Skin of body (tissue), 2 donors: ENCODE measurements around the gene COTL1. TPM values are rescaled to one million over a fixed set of nuclear protein-coding genes. Genes with fewer than 3 reads are reported as not detected.

Source experiments
- DNase-seq: peaks from one replicate; lab custom pipeline; 2025; lab: John Stamatoyannopoulos, UW
- total RNA-seq: library from RNA; depleted of rRNA; stranded (reverse); fragments of >200 nt; gene quantifications from one replicate; pipeline ENCODE4 v1.2.3, GENCODE V29; 2014

Gene COTL1
- total RNA-seq, 1 donor from 2014 or later, result 14.6 TPM

DNA sequence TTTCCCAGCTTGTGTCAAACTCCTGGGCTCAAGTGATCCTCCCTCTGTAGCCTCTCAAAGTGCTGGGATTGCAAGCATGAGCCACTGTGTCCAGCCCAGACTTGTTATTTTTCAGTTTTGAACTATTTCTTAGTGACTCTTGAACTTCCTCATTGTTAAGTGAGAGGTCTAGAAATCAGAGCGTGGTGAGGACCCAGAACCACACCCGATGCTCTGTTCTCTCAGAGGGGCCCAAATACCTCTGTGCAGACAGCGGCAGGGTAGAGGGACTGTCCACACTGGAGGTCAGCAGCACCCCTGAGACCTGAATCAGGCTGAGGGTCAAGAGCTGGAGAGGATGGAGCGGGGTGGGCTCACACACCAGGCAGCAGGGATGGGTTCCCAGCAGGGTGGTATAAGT is 65.7 kb downstream of the COTL1 start:
- DNase-seq, result no peak

GRCh38 chr16:84550096-84550495 is 67.8 kb downstream of the COTL1 start:
- DNase-seq, result no peak

DNA sequence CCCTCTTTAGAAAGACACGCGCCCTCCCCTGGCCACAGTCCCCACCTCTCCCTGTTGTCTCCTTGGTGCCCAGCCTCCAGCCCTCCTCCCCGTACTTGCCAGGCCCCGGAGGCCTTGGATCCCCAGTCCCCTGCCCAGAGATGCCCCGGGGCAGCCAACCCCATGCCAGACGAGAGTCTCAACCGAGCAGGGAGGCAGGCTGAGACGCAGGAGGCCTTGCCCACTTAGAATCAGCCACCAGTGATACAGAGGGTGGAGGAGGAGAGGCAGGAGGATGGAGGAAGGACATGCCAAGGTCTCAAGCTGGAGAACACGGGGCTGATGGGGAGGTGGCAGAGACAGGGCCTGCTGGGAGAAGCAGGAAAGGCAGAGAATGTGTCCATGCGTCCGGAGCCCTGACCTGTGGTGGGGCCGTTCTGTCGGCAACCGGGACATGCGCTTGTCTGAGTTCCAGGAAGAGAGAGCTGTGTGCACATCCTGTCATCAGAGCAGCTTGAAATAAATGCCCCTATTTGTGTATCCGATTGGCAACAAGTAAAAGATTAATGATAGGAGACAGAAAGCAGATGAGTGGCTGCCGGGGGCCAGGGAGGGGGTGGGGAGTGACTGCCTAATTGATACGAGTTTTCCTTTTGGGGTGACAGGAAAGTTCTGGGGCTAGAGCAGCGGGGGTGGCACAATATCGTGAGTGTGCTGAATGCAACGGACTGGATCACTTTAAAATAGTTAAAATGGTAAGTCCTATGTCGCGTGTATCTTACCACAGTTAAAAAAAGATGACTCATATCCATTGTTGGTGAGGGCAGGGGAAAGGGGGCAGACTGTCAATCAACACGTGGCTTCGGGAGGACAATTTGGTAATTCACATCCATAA is 68.7 kb downstream of the COTL1 start:
- DNase-seq, result no peak

DNA sequence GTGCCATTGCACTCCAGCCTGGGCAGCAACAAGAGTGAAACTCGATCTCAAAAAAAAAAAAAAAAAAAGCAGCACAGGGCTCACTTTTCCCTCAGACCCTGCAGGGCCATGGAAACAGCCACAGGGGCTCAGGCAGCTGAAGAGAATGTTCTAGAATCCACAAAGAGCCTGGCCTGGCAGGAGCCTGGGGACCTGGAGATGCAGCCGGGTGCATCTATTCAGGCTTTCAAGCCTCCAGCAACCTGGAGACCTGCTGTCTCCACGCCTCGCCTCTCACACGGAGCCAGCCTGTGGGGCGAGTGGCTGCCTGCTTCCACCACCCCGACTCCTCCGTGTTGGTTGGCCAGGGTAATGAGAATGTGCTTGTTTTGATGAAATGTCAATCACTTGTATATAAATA is 69.4 kb downstream of the COTL1 start:
- no peak for DNase-seq

GRCh38 chr16:84547546-84548061 is 70.3 kb downstream of the COTL1 start:
- no peak for DNase-seq

- no peak for DNase-seq
Observed at GRCh38 chr16:84546669-84547545, 71.0 kb downstream of the COTL1 start.

- DNase-seq, result no peak
Observed at GRCh38 chr16:84545114-84545737, 72.7 kb downstream of the COTL1 start.

GRCh38 chr16:84544031-84544773 is 73.7 kb downstream of the COTL1 start:
- DNase-seq, result no peak

- DNase-seq, result no peak
Observed at GRCh38 chr16:84543253-84543652, 74.6 kb downstream of the COTL1 start.

DNA sequence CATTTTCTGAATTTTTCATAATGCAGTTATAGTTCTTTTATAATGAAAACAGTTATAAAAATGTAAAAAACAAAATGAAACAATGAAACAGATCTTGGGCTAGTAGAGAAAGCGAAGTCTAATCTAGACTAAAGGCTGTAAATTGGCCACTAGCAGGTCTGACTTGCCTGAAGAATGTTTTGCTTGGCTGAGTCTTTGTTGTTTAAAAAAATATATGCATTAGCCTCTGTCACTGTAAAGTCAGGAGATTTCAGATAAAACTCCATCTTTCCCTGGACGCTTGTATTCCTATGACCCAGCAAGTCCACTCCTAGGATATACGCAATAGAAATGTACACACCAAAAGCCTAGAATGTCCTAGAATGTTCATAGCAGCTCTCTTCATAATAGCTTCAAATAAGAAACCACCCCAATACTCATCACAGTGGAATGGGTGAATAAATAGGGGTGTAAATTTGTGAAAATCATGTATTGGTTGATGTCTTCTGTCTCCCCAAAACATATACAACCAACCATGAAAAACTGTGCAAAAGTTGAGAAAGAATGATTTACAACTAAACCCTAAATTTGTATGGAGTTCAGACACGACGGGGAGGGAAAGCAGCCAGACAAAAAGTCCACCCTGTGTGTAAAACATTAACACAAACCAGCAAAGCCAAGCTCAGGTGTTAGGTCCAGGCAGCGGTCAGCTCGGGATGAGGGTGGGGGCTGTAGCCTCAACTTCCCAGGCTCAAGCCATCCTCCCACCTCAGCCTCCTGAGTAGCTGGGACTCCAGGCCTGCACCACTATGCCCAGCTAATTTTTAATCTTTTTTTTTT is 75.7 kb downstream of the COTL1 start:
- DNase-seq, result no peak

DNA sequence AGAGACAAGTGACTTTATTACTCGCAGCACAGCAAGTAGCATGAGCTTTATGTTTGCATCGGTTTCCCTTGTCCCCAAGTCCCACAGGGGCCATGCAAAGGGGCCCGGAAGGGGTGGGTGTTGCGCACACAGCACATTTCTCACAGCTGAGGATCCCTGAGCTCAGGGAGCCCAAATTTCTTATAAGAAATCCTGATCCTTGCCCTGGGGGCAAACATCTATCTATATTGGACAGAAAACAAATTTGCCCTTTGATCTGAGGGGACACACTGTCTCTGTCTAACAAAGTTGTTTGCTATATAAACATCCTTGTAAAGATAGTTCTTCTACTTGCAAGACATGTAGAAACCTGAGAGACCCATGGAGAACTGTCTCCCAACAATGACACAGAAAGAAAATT is 77.7 kb downstream of the COTL1 start:
- no peak for DNase-seq

GRCh38 chr16:84538222-84538840 is 79.5 kb downstream of the COTL1 start:
- no peak for DNase-seq

DNA sequence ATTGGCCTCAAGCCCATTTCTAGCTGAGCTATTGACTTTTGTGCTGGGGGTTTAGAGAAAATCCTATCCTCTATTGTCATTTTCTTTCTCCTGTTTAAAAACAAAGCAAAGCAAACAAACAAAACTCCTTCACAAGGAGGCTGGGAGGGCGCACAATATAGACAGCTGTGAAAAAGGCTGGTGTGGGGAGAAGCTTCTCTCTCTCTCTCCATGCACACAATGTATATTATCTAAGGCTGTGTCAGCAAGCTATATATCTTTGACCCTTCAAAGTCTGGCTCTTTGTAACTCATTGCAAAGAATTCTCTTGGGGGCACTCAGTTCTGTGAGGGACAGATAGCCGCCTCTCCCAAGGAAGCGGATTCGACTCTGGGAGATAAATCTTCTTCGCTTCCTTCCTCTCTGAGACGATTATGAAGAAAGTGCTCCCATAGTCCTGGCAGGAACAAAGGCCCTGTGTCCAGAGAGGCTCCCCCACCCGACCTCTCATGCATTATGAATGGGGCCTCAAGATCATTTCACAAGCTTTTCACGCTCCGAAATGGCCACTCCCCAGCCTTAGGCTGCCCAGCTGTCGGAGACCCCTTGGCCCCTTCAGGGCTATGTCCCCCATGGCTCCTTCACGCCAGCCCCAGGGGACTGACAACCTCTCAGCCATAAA is 80.3 kb downstream of the COTL1 start:
- no peak for DNase-seq

DNA sequence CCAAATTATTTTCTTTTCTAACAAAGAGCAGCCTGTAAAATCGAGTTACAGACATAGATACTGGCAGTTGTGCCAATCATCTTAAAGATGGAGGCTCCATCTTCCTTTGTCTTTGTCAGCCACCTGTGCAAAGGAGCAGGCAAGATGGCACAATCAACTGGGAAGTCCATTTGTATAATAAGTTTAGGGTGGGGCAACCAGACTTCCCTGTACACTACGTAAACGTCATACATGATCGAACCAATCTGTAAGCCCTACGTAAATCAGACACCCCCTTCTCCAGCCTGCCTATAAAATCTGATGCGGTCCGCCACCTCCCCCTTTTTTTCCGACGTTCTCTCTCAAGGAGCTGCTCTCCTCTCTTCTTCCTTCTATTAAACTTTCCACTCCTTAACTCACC is 82.0 kb downstream of the COTL1 start:
- no peak for DNase-seq

DNA sequence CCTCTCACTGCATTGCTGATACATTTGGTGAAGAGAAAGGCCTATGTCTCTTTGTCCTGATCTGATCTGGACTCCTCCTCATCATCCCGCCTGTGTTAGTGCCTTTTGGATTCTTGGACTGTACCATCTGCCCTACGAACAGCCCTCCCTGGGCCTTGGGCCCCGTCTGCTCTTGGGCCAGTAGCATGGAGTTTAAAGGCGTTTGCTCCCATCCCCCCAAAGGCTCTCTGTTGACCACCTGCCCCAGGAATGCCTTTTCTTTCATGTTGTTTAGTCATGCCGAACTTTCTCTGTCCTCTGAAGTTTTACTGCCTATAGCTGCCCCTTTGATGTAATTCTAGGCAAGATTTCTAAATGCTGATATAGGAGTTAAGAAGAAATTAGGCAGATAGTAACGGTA is 82.5 kb downstream of the COTL1 start:
- no peak for DNase-seq

- no peak for DNase-seq
Observed at GRCh38 chr16:84534815-84535214, 83.1 kb downstream of the COTL1 start.

DNA sequence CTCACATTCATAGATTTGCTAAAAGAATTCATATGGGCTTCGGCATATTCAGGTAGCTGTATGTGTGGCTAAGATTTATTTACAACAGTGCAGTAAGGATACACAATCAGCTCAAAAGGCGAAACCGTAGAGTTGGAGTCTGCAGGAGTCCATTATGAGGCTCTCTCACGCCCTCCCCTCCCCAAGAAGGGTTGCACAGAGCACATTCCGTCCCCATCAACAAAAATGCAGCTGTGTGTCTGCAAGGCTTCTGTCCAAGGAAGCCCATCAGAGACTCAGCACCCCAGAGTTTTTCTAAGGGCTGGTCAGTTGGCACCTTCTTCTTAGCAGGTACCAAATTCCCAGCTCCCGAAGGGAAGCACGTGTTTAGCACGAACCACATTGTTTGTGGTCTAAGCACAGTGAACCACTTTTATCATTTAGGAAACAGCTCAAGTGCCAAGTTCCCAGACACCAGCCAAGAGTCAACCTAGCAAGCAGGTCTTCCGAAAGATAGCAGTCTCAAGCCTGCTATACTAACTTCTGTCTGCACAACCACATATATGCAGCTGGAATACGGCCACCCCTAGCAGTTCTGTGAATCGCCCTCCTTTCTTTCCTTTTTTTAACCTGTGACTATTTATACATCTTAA is 84.9 kb downstream of the COTL1 start:
- no peak for DNase-seq

DNA sequence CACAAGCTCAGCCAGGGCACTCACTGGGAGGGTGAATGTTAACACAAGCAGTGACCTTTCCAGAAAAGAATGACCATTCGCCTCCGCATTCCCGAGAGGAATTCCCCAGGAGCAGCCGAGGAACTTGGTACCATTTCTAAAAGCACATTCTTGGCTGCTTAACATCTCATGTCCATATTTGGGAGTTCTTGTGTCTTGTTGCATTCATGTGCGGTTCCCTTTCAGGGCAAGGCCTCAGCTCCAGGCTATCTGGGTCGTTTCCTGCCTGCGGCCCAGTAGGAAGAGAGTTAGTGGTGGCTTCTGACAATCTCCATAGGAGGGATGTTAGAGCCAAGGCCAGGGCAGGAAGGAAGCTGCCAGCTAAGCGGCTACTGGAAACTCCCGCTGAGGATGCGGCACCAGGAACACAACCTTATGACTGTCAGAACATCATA is 85.6 kb downstream of the COTL1 start:
- DNase-seq, result peak; percentile 88

DNA sequence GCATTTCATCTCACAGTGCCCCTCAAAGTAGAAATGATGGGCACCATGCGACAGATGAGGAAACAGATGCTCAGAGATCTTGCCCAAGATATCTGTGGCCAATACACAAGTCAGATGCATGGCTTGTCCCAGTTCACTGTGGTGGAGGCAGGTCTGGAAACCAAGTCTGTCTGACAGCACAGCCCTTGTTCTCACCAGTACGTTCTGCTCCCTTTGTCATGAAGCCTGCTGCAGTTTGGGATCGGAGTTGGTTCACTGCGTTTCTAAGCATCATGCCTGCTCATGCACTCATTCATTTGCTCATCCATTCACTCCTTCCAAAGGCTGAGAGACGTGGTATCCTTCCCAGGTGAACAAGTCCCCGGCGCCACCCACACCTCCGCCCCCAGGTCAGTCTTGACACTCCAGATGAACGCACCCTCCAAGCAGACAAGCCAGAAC is 86.2 kb downstream of the COTL1 start:
- no peak for DNase-seq
